HepG2 (cell line): ENCODE results near the gene RUNX2.

ENCODE experiments used
- MTF1 ChIP-seq: sonication (generic); formaldehyde crosslinking; IDR thresholded peaks from 2 replicates; pipeline ENCODE4 v1.5.0; 2020; ENCODE audit warnings: missing genetic modification reagents
- TF ChIP-seq, protein P1 (sequence below): sonication (generic); formaldehyde crosslinking; IDR thresholded peaks from 2 replicates; pipeline ENCODE4 v1.4.0; 2020; ENCODE audit warnings: missing genetic modification reagents, borderline replicate concordance

DNA sequence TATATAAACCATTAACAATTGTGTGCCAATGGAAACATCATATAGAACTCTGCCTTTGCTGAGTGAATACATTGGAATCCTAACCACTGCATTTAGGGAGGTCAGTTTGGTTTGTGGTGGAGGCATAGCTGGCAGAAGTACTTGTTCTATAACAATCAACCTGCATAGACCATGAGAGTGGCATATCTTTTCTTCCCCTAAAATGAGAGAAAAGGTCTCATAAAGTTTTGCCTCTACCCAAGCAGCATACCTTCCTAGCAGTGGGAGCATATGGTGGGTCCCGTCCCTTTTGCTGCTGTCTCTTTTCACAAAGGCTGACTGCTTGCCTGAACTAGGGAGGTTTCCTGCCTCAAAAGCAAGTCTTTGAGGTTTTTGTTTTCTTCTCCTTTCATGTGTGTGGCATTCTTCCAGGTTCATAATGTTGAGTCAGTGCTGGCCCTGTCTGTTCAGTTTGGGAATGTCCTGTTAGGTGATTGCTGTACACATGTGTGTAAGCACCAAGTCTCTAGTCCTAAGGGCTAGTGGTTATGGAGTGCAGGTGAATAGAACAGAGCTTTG lies 110.8 kb downstream of the RUNX2 start:
- TF ChIP-seq MTF1 (CRISPR knock-in tag), result no peak
- TF ChIP-seq, protein P1, sequence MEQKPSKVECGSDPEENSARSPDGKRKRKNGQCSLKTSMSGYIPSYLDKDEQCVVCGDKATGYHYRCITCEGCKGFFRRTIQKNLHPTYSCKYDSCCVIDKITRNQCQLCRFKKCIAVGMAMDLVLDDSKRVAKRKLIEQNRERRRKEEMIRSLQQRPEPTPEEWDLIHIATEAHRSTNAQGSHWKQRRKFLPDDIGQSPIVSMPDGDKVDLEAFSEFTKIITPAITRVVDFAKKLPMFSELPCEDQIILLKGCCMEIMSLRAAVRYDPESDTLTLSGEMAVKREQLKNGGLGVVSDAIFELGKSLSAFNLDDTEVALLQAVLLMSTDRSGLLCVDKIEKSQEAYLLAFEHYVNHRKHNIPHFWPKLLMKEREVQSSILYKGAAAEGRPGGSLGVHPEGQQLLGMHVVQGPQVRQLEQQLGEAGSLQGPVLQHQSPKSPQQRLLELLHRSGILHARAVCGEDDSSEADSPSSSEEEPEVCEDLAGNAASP, result no peak
